ENCODE results near the gene RGS9BP.
"Not testable (repeated sequence)": the region's sequence is repeated elsewhere in the genome, so short reads cannot be mapped to it uniquely, and the experiment has no call there.

DNA sequence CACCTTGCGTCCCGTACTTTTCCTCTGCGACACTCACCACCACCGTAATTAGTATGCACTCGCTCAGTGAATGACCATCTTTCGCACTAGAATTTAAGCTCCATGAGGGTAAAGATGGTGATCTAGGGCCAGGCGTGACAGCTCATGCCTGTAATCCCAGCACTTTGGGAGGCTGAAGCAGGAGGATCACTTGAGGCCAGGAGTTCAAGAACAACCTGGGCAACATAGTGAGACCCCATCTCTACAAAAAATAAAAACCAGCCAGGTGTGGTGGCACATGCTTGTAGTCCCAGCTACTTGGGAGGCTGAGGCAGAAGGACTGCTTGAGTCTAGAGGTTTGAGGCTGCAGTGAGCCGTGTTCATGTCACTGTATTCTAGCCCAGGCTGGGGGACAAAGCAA is 19.3 kb upstream of the RGS9BP start:
- not testable (repeated sequence) for TF ChIP-seq EZH2 (IDR thresholded peaks at IDR 0.05); POLR2AphosphoS5 (IDR thresholded peaks at IDR 0.05; ENCODE audit: borderline replicate concordance, low read depth, low read length)

All from SK-N-MC (cell line).